ENCODE results near the gene NLGN2. TPM values are rescaled to one million over a fixed set of nuclear protein-coding genes. Genes with fewer than 3 reads are reported as not detected.

Gene NLGN2
- total and polyA plus RNA-seq, 4 donors, result 5.0 to 15.2 (median 8.2) TPM

- ATAC-seq (ENCODE audit: insufficient read depth, low FRiP score), result no peak
- DNase-seq, result no peak
- TF ChIP-seq CTCF (IDR thresholded peaks at IDR 0.05; ENCODE audit: control extremely low read depth, extremely low read depth), result no peak
- no peak overlapping the region for H3K27ac ChIP-seq (ENCODE audit: low read depth in 1 of 2, low read length in 1 of 2)
- H3K4me1 ChIP-seq (ENCODE audit: control insufficient read depth in 5 of 5, insufficient read depth in 5 of 5, low read length in 5 of 5), result peaks cover 0 to 13% (median 4%) of the 10 kb centered on the region in 5 donors
- no peak overlapping the region for H3K4me3 ChIP-seq
- WGBS, 2 donors, result 62 to 83% methylated on average over 12 of the region's 12 CpGs
- no peaks in the 10 kb centered on the region for H3K27me3 ChIP-seq (ENCODE audit: control insufficient read depth in 3 of 3, insufficient read depth in 3 of 3, low read length in 2 of 3)
- no peaks in the 10 kb centered on the region for H3K9me3 ChIP-seq (ENCODE audit: control insufficient read depth in 4 of 4, insufficient read depth in 3 of 4, low read length in 3 of 4)
- no peak overlapping the region for H3K9ac ChIP-seq (ENCODE audit: insufficient read depth in 1 of 2, low read length in 2 of 2)
- H3K36me3 ChIP-seq (ENCODE audit: control insufficient read depth in 4 of 4, insufficient read depth in 4 of 4, low read length in 4 of 4), result peaks cover 0 to 18% (median 6%) of the 10 kb centered on the region in 4 donors
These were observed 61.3 kb downstream of the NLGN2 start for GRCh38 chr17:7468804-7469389.

Other genes starting within 250 kb of the NLGN2 start
Only the 30 nearest of the 39 such genes appear.
- gene DVL2, start 173.3 kb upstream of the NLGN2 start, total RNA-seq, result 10 to 100 TPM; 45.3 to 57.5 TPM
- gene DVL2, start 173.3 kb upstream of the NLGN2 start, polyA plus RNA-seq, result 10 to 100 TPM; 22.2 to 25.1 TPM
- gene PHF23, start 168.4 kb upstream of the NLGN2 start, total RNA-seq, result 10 to 100 TPM; 25.4 to 27.3 TPM
- gene PHF23, start 168.4 kb upstream of the NLGN2 start, polyA plus RNA-seq, result 10 to 100 TPM; 27.2 to 40.5 TPM
- 100 to 1,000 TPM; 315 to 496 TPM for gene GABARAP, start 165.4 kb upstream of the NLGN2 start, total RNA-seq
- gene GABARAP, start 165.4 kb upstream of the NLGN2 start, polyA plus RNA-seq, result 1,000 to 10,000 TPM in 1 of 2 donors, 100 to 1,000 TPM in 1; 874 to 1,149 TPM
- gene CTDNEP1, start 156.1 kb upstream of the NLGN2 start, total RNA-seq, result 100 to 1,000 TPM in 1 of 2 donors, 10 to 100 TPM in 1; 76.0 to 126 TPM
- 100 to 1,000 TPM in 1 of 2 donors, 10 to 100 TPM in 1; 72.5 to 105 TPM for gene CTDNEP1, start 156.1 kb upstream of the NLGN2 start, polyA plus RNA-seq
- 10 to 100 TPM; 19.8 to 39.3 TPM for gene ELP5, start 155.6 kb upstream of the NLGN2 start, total RNA-seq
- 10 to 100 TPM; 34.0 to 63.2 TPM for gene ELP5, start 155.6 kb upstream of the NLGN2 start, polyA plus RNA-seq
- 100 to 1,000 TPM; 117 to 171 TPM for gene CLDN7, start 145.4 kb upstream of the NLGN2 start, total RNA-seq
- gene CLDN7, start 145.4 kb upstream of the NLGN2 start, polyA plus RNA-seq, result 100 to 1,000 TPM; 119 to 199 TPM
- 1 to 10 TPM; 1.2 to 2.0 TPM for gene SLC2A4, start 126.1 kb upstream of the NLGN2 start, total RNA-seq
- 1 to 10 TPM; 1.1 to 1.3 TPM for gene SLC2A4, start 126.1 kb upstream of the NLGN2 start, polyA plus RNA-seq
- gene YBX2, start 113.2 kb upstream of the NLGN2 start, total RNA-seq, result under 1 TPM; 0.28 to 0.57 TPM
- gene YBX2, start 113.2 kb upstream of the NLGN2 start, polyA plus RNA-seq, result under 1 TPM; 0.03 to 0.53 TPM
- gene EIF5A, start 100.2 kb upstream of the NLGN2 start, total RNA-seq, result 100 to 1,000 TPM; 104 to 516 TPM
- gene EIF5A, start 100.2 kb upstream of the NLGN2 start, polyA plus RNA-seq, result 100 to 1,000 TPM; 596 to 607 TPM
- gene GPS2, start 92.5 kb upstream of the NLGN2 start, total RNA-seq, result 10 to 100 TPM; 23.8 to 57.0 TPM
- gene GPS2, start 92.5 kb upstream of the NLGN2 start, polyA plus RNA-seq, result 10 to 100 TPM; 68.6 to 71.6 TPM
- gene NEURL4, start 78.5 kb upstream of the NLGN2 start, total RNA-seq, result 10 to 100 TPM; 21.7 to 33.9 TPM
- gene NEURL4, start 78.5 kb upstream of the NLGN2 start, polyA plus RNA-seq, result 10 to 100 TPM; 17.3 to 27.0 TPM
- 10 to 100 TPM in 1 of 2 donors, 1 to 10 TPM in 1; 9.2 to 27.0 TPM for gene ACAP1, start 71.3 kb upstream of the NLGN2 start, total RNA-seq
- 10 to 100 TPM; 17.2 to 39.4 TPM for gene ACAP1, start 71.3 kb upstream of the NLGN2 start, polyA plus RNA-seq
- 10 to 100 TPM in 1 of 2 donors, 1 to 10 TPM in 1; 5.9 to 14.9 TPM for gene KCTD11, start 55.7 kb upstream of the NLGN2 start, total RNA-seq
- gene KCTD11, start 55.7 kb upstream of the NLGN2 start, polyA plus RNA-seq, result 10 to 100 TPM; 11.1 to 14.1 TPM
- gene TMEM95, start 52.7 kb upstream of the NLGN2 start, total RNA-seq, result not detected
- not detected for gene TMEM95, start 52.7 kb upstream of the NLGN2 start, polyA plus RNA-seq
- 1 to 10 TPM; 5.4 to 8.2 TPM for gene TNK1, start 26.8 kb upstream of the NLGN2 start, total RNA-seq
- gene TNK1, start 26.8 kb upstream of the NLGN2 start, polyA plus RNA-seq, result 1 to 10 TPM; 3.7 to 6.0 TPM
- 10 to 100 TPM; 32.4 to 43.0 TPM for gene PLSCR3, start 13.3 kb upstream of the NLGN2 start, total RNA-seq
- gene PLSCR3, start 13.3 kb upstream of the NLGN2 start, polyA plus RNA-seq, result 10 to 100 TPM; 19.2 to 36.0 TPM
- 10 to 100 TPM; 70.2 to 78.7 TPM for gene TMEM256, start 3.7 kb upstream of the NLGN2 start, total RNA-seq
- 100 to 1,000 TPM in 1 of 2 donors, 10 to 100 TPM in 1; 71.6 to 247 TPM for gene TMEM256, start 3.7 kb upstream of the NLGN2 start, polyA plus RNA-seq
- not detected for gene SPEM1, start 12.5 kb downstream of the NLGN2 start, total RNA-seq
- gene SPEM1, start 12.5 kb downstream of the NLGN2 start, polyA plus RNA-seq, result not detected
- not detected for gene SPEM2, start 17.8 kb downstream of the NLGN2 start, total RNA-seq
- not detected for gene SPEM2, start 17.8 kb downstream of the NLGN2 start, polyA plus RNA-seq
- gene SPEM3, start 21.0 kb downstream of the NLGN2 start, total RNA-seq, result not detected
- gene SPEM3, start 21.0 kb downstream of the NLGN2 start, polyA plus RNA-seq, result not detected
- gene TMEM102, start 27.6 kb downstream of the NLGN2 start, total RNA-seq, result 1 to 10 TPM; 4.8 to 9.0 TPM
- 1 to 10 TPM; 5.5 to 8.4 TPM for gene TMEM102, start 27.6 kb downstream of the NLGN2 start, polyA plus RNA-seq
- gene FGF11, start 31.7 kb downstream of the NLGN2 start, total RNA-seq, result 1 to 10 TPM in 1 of 2 donors, under 1 TPM in 1; 0.52 to 3.5 TPM
- under 1 TPM; 0.47 to 0.79 TPM for gene FGF11, start 31.7 kb downstream of the NLGN2 start, polyA plus RNA-seq
- gene CHRNB1, start 37.2 kb downstream of the NLGN2 start, total RNA-seq, result 10 to 100 TPM; 10.5 to 10.7 TPM
- gene CHRNB1, start 37.2 kb downstream of the NLGN2 start, polyA plus RNA-seq, result 10 to 100 TPM in 1 of 2 donors, 1 to 10 TPM in 1; 7.0 to 11.9 TPM
- 10 to 100 TPM; 40.4 to 56.4 TPM for gene ZBTB4, start 71.8 kb downstream of the NLGN2 start, total RNA-seq
- gene ZBTB4, start 71.8 kb downstream of the NLGN2 start, polyA plus RNA-seq, result 10 to 100 TPM; 20.1 to 26.5 TPM
- gene SLC35G6, start 73.6 kb downstream of the NLGN2 start, total RNA-seq, result not detected
- not detected for gene SLC35G6, start 73.6 kb downstream of the NLGN2 start, polyA plus RNA-seq
- gene POLR2A, start 76.5 kb downstream of the NLGN2 start, total RNA-seq, result 100 to 1,000 TPM; 113 to 129 TPM
- gene POLR2A, start 76.5 kb downstream of the NLGN2 start, polyA plus RNA-seq, result 10 to 100 TPM; 37.8 to 40.9 TPM
- 10 to 100 TPM; 15.1 to 46.5 TPM for gene TNFSF12, start 141.2 kb downstream of the NLGN2 start, total RNA-seq
- gene TNFSF12, start 141.2 kb downstream of the NLGN2 start, polyA plus RNA-seq, result 10 to 100 TPM; 35.4 to 72.2 TPM
- gene TNFSF13, start 150.9 kb downstream of the NLGN2 start, total RNA-seq, result 100 to 1,000 TPM in 1 of 2 donors, 10 to 100 TPM in 1; 48.7 to 140 TPM
- gene TNFSF13, start 150.9 kb downstream of the NLGN2 start, polyA plus RNA-seq, result 100 to 1,000 TPM in 1 of 2 donors, 10 to 100 TPM in 1; 86.0 to 101 TPM
- 10 to 100 TPM; 34.0 to 48.3 TPM for gene SENP3, start 154.1 kb downstream of the NLGN2 start, total RNA-seq
- 10 to 100 TPM; 48.9 to 54.4 TPM for gene SENP3, start 154.1 kb downstream of the NLGN2 start, polyA plus RNA-seq
- gene CD68, start 171.8 kb downstream of the NLGN2 start, total RNA-seq, result 100 to 1,000 TPM in 1 of 2 donors, 10 to 100 TPM in 1; 33.3 to 358 TPM
- 100 to 1,000 TPM; 431 to 595 TPM for gene CD68, start 171.8 kb downstream of the NLGN2 start, polyA plus RNA-seq